H9 (cell line): ENCODE measurements around the gene MACIR. TPM values are rescaled to one million over a fixed set of nuclear protein-coding genes. Genes with fewer than 3 reads are reported as not detected.

ENCODE experiments used
- DNase-seq: peaks from one replicate; pipeline ENCODE4 v3.0.0-alpha.2; 2017
- H2AFZ ChIP-seq: one replicate; pipeline ENCODE4 v1.6.1; 2013; ENCODE audit warnings: mild to moderate bottlenecking, low read length, control low read depth, moderate library complexity
- H2AK5ac ChIP-seq: 2 replicates; pipeline ENCODE4 v1.6.1; 2013; ENCODE audit warnings: low read length, control low read depth, mixed read lengths; ENCODE audit not compliant: insufficient read length
- H2BK120ac ChIP-seq: one replicate; pipeline ENCODE4 v1.6.1; 2013; ENCODE audit warnings: low read depth, mild to moderate bottlenecking, low read length, control low read depth, inconsistent platforms; ENCODE audit not compliant: poor library complexity, severe bottlenecking
- H2BK12ac ChIP-seq: 2 replicates; pipeline ENCODE4 v1.6.1; 2013; ENCODE audit warnings: low read length, control low read depth, mixed read lengths, low read depth; ENCODE audit not compliant: insufficient read length
- H2BK15ac ChIP-seq: 2 replicates; pipeline ENCODE4 v1.6.1; 2013; ENCODE audit warnings: low read depth, low read length, control low read depth
- H2BK20ac ChIP-seq: one replicate; pipeline ENCODE4 v1.6.1; 2013; ENCODE audit warnings: low read depth, mild to moderate bottlenecking, low read length, control low read depth, inconsistent platforms; ENCODE audit not compliant: poor library complexity, severe bottlenecking
- H2BK5ac ChIP-seq: 2 replicates; pipeline ENCODE4 v1.6.1; 2013; ENCODE audit warnings: low read length, control low read depth, mixed read lengths; ENCODE audit not compliant: insufficient read length
- H3K14ac ChIP-seq: 2 replicates; pipeline ENCODE4 v1.6.1; 2013; ENCODE audit warnings: low read length, control low read depth; ENCODE audit not compliant: insufficient read depth
- H3K18ac ChIP-seq: 2 replicates; pipeline ENCODE4 v1.6.1; 2013; ENCODE audit warnings: low read depth, mild to moderate bottlenecking, mixed read lengths, low read length, control low read depth; ENCODE audit not compliant: insufficient read length
- H3K23ac ChIP-seq: 2 replicates; pipeline ENCODE4 v1.6.1; 2013; ENCODE audit warnings: low read length, control low read depth, mixed read lengths, low read depth; ENCODE audit not compliant: insufficient read length
- H3K23me2 ChIP-seq: 2 replicates; pipeline ENCODE4 v1.6.1; 2013; ENCODE audit warnings: low read depth, mild to moderate bottlenecking, mixed read lengths, low read length, control low read depth; ENCODE audit not compliant: insufficient read length, poor library complexity, severe bottlenecking
- H3K27ac ChIP-seq: 2 replicates; pipeline ENCODE4 v1.5.1; 2013; ENCODE audit warnings: low read length, control low read depth, mixed read lengths, low read depth; ENCODE audit not compliant: insufficient read length
- H3K27me3 ChIP-seq: 2 replicates; pipeline ENCODE4 v1.6.1; 2013; ENCODE audit warnings: low read length, control low read depth, inconsistent platforms; ENCODE audit not compliant: insufficient read depth
- H3K4ac ChIP-seq: 2 replicates; pipeline ENCODE4 v1.6.1; 2013; ENCODE audit warnings: low read depth, mild to moderate bottlenecking, control low read depth, inconsistent platforms, low read length, moderate library complexity
- H3K4me1 ChIP-seq: 2 replicates; pipeline ENCODE4 v1.6.1; 2013; ENCODE audit warnings: low read length, control low read depth, inconsistent platforms; ENCODE audit not compliant: insufficient read depth
- H3K4me2 ChIP-seq: 2 replicates; pipeline ENCODE4 v1.6.1; 2013; ENCODE audit warnings: low read length, control low read depth, mixed read lengths; ENCODE audit not compliant: insufficient read length, insufficient read depth
- H3K56ac ChIP-seq: 2 replicates; pipeline ENCODE4 v1.6.1; 2013; ENCODE audit warnings: low read depth, mild to moderate bottlenecking, mixed read lengths, low read length, control low read depth; ENCODE audit not compliant: insufficient read length
- H3K79me1 ChIP-seq: 2 replicates; pipeline ENCODE4 v1.6.1; 2013; ENCODE audit warnings: low read depth, mild to moderate bottlenecking, moderate library complexity, low read length, control low read depth, inconsistent platforms; ENCODE audit not compliant: insufficient read depth, poor library complexity, severe bottlenecking
- H3K79me2 ChIP-seq: 2 replicates; pipeline ENCODE4 v1.6.1; 2013; ENCODE audit warnings: low read length, control low read depth, inconsistent platforms; ENCODE audit not compliant: insufficient read depth
- H3K9ac ChIP-seq: 2 replicates; pipeline ENCODE4 v1.6.1; 2013; ENCODE audit warnings: low read length, control low read depth, mixed read lengths; ENCODE audit not compliant: insufficient read length; ENCODE audit errors: extremely low read depth
- H3K9me3 ChIP-seq: one replicate; pipeline ENCODE4 v1.6.1; 2013; ENCODE audit warnings: low read depth, low read length, inconsistent platforms; ENCODE audit not compliant: control insufficient read depth
- H3T11ph ChIP-seq: one replicate; pipeline ENCODE4 v1.6.1; 2013; ENCODE audit warnings: mild to moderate bottlenecking, low read length, control low read depth, inconsistent platforms
- H4K20me1 ChIP-seq: one replicate; pipeline ENCODE4 v1.6.1; 2013; ENCODE audit not compliant: control insufficient read depth, insufficient read length, insufficient read depth
- H4K5ac ChIP-seq: 2 replicates; pipeline ENCODE4 v1.6.1; 2013; ENCODE audit warnings: low read depth, mild to moderate bottlenecking, mixed read lengths, low read length, control low read depth; ENCODE audit not compliant: insufficient read length
- H4K8ac ChIP-seq: replicated peaks from 2 replicates; pipeline ENCODE4 v1.6.1; 2013; ENCODE audit warnings: low read length, control low read depth, mixed read lengths, low read depth; ENCODE audit not compliant: insufficient read length
- H4K91ac ChIP-seq: 2 replicates; pipeline ENCODE4 v1.6.1; 2013; ENCODE audit warnings: low read depth, mild to moderate bottlenecking, moderate library complexity, mixed read lengths, low read length, control low read depth; ENCODE audit not compliant: insufficient read length
- H3K27ac Mint-ChIP-seq, 3 experiments: 2 replicates in 2 of 3; 3 replicates in 1 of 3; pipeline ENCODE4 v1.8.0; 2020 to 2021; ENCODE audit warnings: mixed read lengths in 3 of 3, mild to moderate bottlenecking in 1 of 3, moderate library complexity in 1 of 3
- H3K27me3 Mint-ChIP-seq: 2 replicates; pipeline ENCODE4 v1.8.0; 2021; ENCODE audit warnings: low read depth, mild to moderate bottlenecking, moderate library complexity, mixed read lengths
- H3K36me3 Mint-ChIP-seq, 3 experiments: 2 replicates in 2 of 3; 3 replicates in 1 of 3; pipeline ENCODE4 v1.8.0; 2020 to 2021; ENCODE audit warnings: low read depth in 3 of 3, mixed read lengths in 3 of 3; ENCODE audit not compliant: insufficient read depth in 1 of 3
- H3K4me1 Mint-ChIP-seq, 2 experiments: 2 replicates each; pipeline ENCODE4 v1.8.0; 2020; ENCODE audit warnings: mixed read lengths in 2 of 2
- H3K4me3 Mint-ChIP-seq, 2 experiments: 2 replicates in 1 of 2; 3 replicates in 1 of 2; pipeline ENCODE4 v1.8.0; 2020 to 2021; ENCODE audit warnings: mild to moderate bottlenecking in 2 of 2, mixed read lengths in 2 of 2, moderate library complexity in 1 of 2
- H3K9me3 Mint-ChIP-seq, 2 experiments: 2 replicates in 1 of 2; 3 replicates in 1 of 2; pipeline ENCODE4 v1.8.0; 2020; ENCODE audit warnings: mild to moderate bottlenecking in 2 of 2, mixed read lengths in 2 of 2, moderate library complexity in 1 of 2
- CTCF ChIP-seq: fragments of 200-600 bp; sonication (generic); conservative IDR thresholded peaks from 3 replicates; pipeline ENCODE4 v1.8.0; 2021; ENCODE audit warnings: antibody characterized with exemption, mild to moderate bottlenecking
- WGBS: extraction: QIAGEN DNeasy Blood & Tissue Kit; methylation state at CpG from one replicate; pipeline ENCODE4 v1.1.7; 2013; ENCODE audit warnings: missing lambda C conversion rate, low lambda C conversion rate, mixed read lengths; ENCODE audit not compliant: insufficient read length; ENCODE audit errors: extremely low coverage; 5-methylcytosine and 5-hydroxymethylcytosine counted together
- total RNA-seq: library from RNA; stranded (reverse); gene quantifications from 2 replicates; pipeline ENCODE4 v1.2.1, GENCODE V29; 2021

Gene MACIR
- total RNA-seq, 1 experiment from 2014 or later: 11.7 TPM

GRCh38 chr5:103211576-103212561 lies 46.7 kb upstream of the MACIR start:
- Mint-ChIP-seq H3K4me3 (no peak overlapping the region), H3K4me1 (peaks cover 5 to 9% of the 10 kb centered on the region in 2 experiments; a peak in 3 of 4 replicates), H3K9me3 (no peaks in the 10 kb centered on the region), H3K27ac (peak overlapping the region in 1 of 3 experiments; percentile 40; a peak in 2 of 7 replicates), H3K36me3 (no peaks in the 10 kb centered on the region), H3K27me3 (no peaks in the 10 kb centered on the region)
- Histone ChIP-seq H2BK12ac (no peak overlapping the region), H3K18ac (no peak overlapping the region), H4K20me1 (no peaks in the 10 kb centered on the region), H3K23ac (no peak overlapping the region), H3K56ac (no peak overlapping the region), H2AK5ac (no peak overlapping the region), H3K27me3 (no peaks in the 10 kb centered on the region), H3K9me3 (no peaks in the 10 kb centered on the region), H3K9ac (no peak overlapping the region), H3K79me1 (no peaks in the 10 kb centered on the region), H2BK20ac (no peak overlapping the region), H4K8ac (no peak overlapping the region), H3T11ph (no peak overlapping the region), H3K27ac (no peak overlapping the region), H4K5ac (no peak overlapping the region), H4K91ac (no peak overlapping the region), H3K4me2 (no peak overlapping the region), H3K23me2 (no peaks in the 10 kb centered on the region), H3K4ac (no peak overlapping the region), H2AFZ (no peak overlapping the region), H2BK15ac (no peak overlapping the region), H2BK120ac (no peak overlapping the region), H3K79me2 (no peaks in the 10 kb centered on the region), H3K4me1 (no peaks in the 10 kb centered on the region), H3K14ac (no peak overlapping the region), H2BK5ac (no peak overlapping the region)
- DNase-seq: no peak
- no CpG with 5 or more reads among the region's 2 CpGs for WGBS
- TF ChIP-seq CTCF: no peak
